EL (cell line): ENCODE measurements around the gene NSMCE3.
"Not testable (repeated sequence)": the region's sequence is repeated elsewhere in the genome, so short reads cannot be mapped to it uniquely, and the experiment has no call there.

Experiments
- DNase-seq: peaks from one replicate; pipeline ENCODE4 v3.0.0-alpha.2; 2016

Gene NSMCE3

DNA sequence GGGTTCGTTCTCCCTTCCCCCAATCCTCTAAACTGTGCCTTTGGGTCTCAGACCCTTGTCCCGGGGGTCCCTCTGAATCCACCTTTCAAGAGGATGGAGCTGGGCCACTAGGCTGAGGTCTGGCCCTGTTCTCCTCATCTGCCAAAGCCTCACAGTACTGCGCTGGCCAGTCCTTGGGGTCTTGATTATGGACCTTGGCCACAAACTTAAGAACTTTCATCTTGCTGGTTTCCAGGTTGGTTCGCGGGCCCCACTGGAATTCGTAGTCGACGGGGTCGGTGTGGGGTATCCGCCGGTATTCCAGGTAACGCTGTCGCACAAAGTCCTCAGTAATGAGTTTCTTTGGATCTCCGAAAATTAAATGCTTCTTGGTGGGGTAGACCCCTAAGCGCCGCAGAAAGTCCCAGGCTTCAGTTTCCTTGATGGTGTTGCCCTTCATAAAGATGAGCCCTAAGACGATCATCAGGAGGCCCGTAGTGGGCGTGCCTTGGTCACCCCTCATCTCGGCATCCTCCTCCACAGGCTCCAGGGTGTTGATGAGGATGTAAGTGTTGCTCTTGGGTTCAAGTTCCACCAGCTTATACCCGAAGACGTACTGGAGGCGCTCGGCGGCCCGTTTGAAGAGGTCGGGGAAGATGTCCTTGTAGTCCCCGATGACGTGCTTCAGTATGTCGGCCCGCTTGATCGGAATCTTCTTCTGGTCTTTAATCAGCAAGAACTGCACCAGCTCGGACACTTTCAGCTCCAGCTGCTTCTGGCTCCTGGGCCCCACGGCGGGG lies 727 bp downstream of the NSMCE3 start:
- peak; percentile 50 for DNase-seq

- DNase-seq, result no peak
These were observed 3.5 kb downstream of the NSMCE3 start for GRCh38 chr15:29266052-29266582.

- no peak for DNase-seq
These were observed 6.3 kb downstream of the NSMCE3 start for GRCh38 chr15:29263289-29263688.

GRCh38 chr15:29262738-29263137 lies 6.9 kb downstream of the NSMCE3 start:
- no peak for DNase-seq

- DNase-seq, result no peak
These were observed 8.7 kb downstream of the NSMCE3 start for GRCh38 chr15:29260896-29261295.

GRCh38 chr15:29259233-29259632 lies 10.4 kb downstream of the NSMCE3 start:
- no peak for DNase-seq

DNA sequence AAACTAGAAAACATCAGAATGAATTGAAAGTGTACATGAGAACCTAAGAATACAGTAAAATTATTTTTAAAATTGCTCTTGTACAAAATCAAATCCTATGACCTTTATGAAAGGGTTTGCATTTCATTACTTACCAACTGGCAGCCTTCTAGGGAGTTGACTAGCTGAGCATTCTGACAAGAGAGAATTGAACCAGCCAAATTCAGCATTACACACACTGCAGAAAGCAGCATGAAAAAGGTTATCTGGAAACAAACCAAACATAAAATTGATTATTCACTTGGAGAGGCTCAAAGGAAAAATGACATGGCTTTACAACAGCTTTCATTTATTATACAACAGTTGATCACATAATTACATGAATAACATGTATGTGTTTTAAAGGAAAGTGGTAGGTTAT lies 17.4 kb downstream of the NSMCE3 start:
- DNase-seq, result no peak

DNA sequence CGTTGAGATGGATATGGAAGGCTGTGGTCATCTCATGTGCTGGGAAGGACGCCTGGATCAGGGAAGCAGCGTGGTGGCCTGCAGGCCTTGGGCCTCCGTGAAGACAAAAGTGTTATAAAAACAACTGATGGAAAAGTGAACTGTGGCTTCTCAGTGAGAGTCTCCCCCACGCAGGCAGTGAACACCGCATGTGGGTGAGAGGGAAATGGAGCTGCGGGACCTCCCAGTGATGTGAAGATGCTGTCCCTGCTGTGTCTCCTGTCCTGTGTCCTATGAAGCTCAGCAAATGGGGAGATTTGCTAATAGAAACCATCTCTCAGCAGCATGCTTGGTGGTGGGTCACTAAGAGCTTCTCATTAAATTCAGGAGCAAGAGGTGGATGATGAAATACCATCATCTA lies 25.1 kb downstream of the NSMCE3 start:
- no peak for DNase-seq

- DNase-seq, result no peak
These were observed 25.5 kb downstream of the NSMCE3 start for GRCh38 chr15:29244123-29244522.

- peak; percentile 8 for DNase-seq
These were observed 27.0 kb downstream of the NSMCE3 start for GRCh38 chr15:29242456-29243242.

GRCh38 chr15:29241207-29241606 lies 28.4 kb downstream of the NSMCE3 start:
- no peak for DNase-seq

DNA sequence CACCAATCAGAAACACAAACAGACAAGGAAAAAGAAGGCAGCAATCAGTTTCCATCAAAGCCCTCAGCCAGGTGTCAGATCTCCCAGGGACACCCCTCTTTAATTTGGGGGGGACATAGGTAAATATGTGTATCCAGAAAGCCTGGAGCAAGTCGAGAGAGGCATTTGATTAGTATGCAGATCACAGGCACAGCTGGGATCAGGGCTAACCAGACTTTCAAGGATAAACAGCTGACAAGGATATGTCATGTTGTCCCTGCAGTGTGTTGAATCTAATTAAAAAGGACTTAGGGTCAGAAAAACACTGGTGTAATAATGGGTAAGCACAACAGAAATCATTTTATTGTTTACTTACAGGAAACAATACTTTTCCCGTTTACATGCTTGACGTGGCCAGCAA lies 30.2 kb downstream of the NSMCE3 start:
- DNase-seq, result no peak

- DNase-seq, result no peak
These were observed 36.1 kb downstream of the NSMCE3 start for GRCh38 chr15:29233566-29233965.

- DNase-seq, result peak; percentile 1
These were observed 43.0 kb downstream of the NSMCE3 start for GRCh38 chr15:29226436-29227208.

DNA sequence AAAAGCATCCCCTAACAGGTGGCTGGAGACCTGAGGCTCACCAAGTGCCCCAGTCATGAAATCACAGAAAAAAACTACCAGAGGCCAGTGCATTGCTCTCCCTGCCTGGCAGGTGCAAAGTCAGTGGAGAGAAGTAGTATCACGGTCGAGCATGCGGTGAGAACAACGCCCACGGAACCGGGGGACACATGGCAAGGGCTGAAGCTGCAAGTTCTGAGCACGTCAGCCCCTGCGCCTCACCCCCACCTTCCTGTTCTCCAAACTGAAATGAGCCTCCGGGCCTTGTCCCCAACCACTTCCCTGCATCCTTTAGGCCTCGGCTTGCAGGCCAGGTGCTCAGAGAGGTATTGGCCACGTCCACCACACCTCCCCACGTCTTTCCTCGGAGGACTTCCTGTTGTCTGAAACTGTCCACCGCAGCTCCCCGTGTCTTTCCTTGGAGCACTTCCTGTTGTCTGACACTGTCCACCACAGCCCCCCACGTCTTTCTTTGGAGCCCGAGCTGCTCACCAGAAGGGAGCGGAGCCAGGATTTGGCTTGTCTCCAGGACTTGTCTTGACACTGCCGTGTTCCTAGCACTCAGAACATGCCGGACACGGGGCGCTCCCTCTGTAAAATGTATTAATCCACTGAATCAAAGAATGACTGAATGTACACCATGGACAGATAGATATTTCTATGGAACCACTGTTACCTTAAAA lies 43.9 kb downstream of the NSMCE3 start:
- DNase-seq, result no peak

GRCh38 chr15:29224987-29225363 lies 44.6 kb downstream of the NSMCE3 start:
- DNase-seq, result not testable (repeated sequence)

- not testable (repeated sequence) for DNase-seq
These were observed 45.2 kb downstream of the NSMCE3 start for GRCh38 chr15:29224235-29224986.

DNA sequence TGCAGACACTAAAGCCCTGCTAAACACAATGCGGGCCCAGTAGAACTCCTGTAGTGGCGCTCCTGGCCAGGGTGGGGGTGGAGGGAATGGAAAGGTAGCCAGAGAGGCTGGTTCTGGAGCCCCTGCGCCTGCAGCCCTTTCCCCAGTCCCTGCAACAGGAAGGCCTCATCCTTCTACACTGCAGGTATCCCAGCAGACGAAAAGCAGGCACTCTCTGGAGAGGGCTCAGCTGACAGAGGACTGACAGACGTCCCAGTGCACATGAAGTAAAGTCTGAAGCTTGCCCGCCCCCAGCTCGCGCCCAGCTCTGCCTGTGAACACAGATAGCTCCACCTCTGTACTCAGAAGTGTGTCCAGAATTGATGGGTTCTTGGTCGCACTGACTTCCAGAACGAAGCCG lies 46.0 kb downstream of the NSMCE3 start:
- no peak for DNase-seq

DNA sequence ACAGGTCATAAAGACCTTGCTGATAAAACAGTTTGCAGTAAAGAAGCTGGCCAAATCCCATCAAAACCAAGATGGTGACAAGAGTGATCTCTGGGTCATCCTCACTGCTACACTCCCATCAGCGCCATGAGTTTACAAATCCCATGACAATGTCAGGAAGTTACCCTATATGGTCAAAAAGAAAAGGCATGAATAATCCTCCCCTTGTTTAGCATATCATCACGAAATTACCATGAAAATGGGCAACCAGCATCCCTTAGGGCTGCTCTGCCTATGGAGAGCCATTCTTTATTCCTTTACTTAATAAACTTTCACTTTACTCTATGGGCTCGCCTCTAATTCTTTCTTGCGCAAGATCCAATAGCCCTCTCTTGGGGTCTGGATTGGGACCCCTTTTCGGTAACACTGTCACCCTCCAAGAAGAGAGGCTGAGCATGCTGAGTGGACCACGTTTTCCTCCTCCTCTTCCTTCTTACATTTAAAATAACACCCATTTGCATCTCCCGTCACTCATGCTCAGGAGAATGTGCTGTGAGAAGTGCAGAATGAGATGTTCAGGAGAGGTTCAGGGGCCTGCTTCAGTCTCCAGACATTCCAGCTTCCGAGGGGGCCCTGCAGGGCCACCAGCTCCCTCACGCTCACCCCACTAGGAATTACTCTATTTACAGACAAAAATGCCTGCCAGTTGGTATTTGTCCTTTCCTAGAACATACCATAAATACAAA lies 47.3 kb downstream of the NSMCE3 start:
- no peak for DNase-seq

DNA sequence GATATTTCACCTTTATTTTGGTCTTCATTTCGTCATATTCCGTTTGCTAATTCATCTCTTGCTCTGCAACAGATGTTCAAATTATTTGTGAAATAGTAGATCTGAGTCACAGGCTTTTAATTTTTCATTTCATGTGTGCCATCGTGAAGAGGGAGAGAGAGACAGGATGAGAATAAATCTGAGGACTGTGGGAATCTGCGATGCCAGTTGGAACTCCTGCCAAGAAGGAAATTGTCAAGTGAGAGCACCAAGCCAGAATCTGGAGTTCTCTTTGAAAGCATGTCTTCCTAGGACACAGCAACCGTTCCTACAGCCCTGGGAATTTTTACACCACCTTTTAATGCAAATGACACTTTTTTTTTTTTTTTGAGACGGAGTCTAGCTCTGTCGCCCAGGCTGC lies 48.8 kb downstream of the NSMCE3 start:
- no peak for DNase-seq

DNA sequence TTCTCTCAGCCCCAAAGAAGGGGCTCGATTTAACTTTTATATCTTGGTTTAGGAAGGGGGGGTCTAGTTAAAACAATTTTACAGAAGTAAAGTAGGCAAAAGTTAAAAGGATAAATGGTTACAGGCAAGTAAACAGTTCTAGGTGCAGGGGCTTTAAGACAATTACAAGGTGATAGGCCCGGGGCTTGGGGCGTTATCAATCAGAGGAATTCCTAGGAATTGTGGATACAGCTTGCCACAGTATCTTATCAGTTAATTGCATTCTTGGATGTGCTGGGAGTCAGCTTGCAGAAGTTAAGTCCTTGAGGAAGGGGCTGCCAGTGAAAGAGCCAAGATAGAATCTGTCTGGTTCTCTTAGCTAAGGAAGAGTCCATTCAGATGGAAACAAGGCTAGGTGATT lies 52.7 kb downstream of the NSMCE3 start:
- no peak for DNase-seq
